Measurements from ENCODE around the gene DDR1.

DDR1 gene

DNA sequence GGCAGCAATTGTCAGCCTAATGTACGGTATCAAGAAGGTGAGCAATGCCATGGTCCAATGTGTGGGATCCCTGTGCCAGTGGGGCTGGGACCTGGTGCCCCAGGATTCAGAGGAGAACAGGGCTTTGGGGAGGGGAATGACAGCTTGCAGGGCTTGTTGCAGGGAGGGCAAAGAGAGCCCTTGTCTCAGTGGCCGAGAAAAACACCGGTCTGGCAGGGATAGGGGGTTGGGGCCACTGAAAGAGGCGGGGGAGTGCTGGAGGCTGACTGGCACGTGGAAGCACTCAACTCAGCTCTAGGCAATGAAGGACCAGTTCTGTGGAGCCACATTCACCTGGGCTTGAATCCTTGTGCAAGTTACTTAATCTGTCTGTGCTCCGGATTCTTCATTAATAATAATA lies 52.9 kb downstream of the DDR1 start:
- no peak overlapping the region for H3K4me3 ChIP-seq
- peaks cover 0 to 1% (median under 1%) of the 10 kb centered on the region in 4 donors for H3K4me1 ChIP-seq
- peaks cover 0 to 36% of the 10 kb centered on the region in 2 donors for H3K27me3 ChIP-seq
- DNase-seq = no peak
- intact Hi-C loops (cut with DNase I; ENCODE audit: low total_unique reads) = no loop called here
- no peak overlapping the region for H3K27ac ChIP-seq
- no peak for TF ChIP-seq CTCF (IDR thresholded peaks at IDR 0.05)
- no peaks in the 10 kb centered on the region for H3K9me3 ChIP-seq
- H3K36me3 ChIP-seq = no peaks in the 10 kb centered on the region

- Histone ChIP-seq H3K4me1 (peaks cover 0 to 11% (median 3%) of the 10 kb centered on the region in 4 donors), H3K9me3 (no peaks in the 10 kb centered on the region), H3K27ac (no peak overlapping the region), H3K36me3 (no peaks in the 10 kb centered on the region), H3K27me3 (peaks cover 0 to 39% of the 10 kb centered on the region in 2 donors), H3K4me3 (no peak overlapping the region)
- TF ChIP-seq CTCF (IDR thresholded peaks at IDR 0.05) = no peak
- DNase-seq = no peak
- intact Hi-C loops (cut with DNase I; ENCODE audit: low total_unique reads) = no loop called here
Measured at GRCh38 chr6:30938730-30939129, 54.4 kb downstream of the DDR1 start.

- intact Hi-C loops (cut with DNase I; ENCODE audit: low total_unique reads) = no loop called here
- no peak for DNase-seq
- Histone ChIP-seq H3K9me3 (no peaks in the 10 kb centered on the region), H3K4me1 (peaks cover 0 to 11% (median 3%) of the 10 kb centered on the region in 4 donors), H3K27ac (no peak overlapping the region), H3K4me3 (no peak overlapping the region), H3K36me3 (no peaks in the 10 kb centered on the region), H3K27me3 (peaks cover 0 to 39% of the 10 kb centered on the region in 2 donors)
- no peak for TF ChIP-seq CTCF (IDR thresholded peaks at IDR 0.05)
Measured at GRCh38 chr6:30939473-30939872, 55.2 kb downstream of the DDR1 start.

DNA sequence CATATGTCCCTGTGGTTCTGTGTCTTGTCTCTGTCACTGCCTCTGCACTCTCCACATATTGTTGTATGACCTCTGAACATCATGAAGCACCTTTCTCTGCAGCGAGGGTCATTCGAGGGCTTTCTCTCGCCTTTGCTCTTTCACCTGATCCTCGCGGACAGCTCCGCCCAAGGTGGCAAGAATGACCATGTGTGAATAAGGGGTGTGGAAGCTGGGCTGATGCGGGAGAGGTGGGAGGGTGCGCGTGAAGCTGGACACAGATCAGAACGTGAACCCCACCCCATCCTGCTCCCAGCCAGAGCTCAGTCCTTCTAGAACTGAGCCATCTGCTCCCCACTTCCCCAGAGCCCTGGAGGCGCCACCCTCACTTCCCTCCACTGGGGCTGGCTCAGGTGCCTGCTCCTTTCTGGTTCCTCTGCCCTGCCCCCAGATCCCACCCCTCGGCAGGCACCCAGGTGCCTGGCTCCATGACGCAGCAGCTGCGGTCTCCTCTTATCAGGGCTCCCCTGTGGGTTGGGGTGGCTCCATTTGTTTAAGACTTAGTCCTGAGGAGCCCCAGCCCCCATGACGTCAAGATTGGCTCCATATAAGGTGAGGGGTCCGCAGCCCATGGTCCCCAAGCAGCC lies 56.2 kb downstream of the DDR1 start, which contains the start of gene MUCL3:
TSS of gene MUCL3 (plus strand) at position 613 of the 626 bp plus-strand sequence. CDS start 27 bp downstream, outside the sequence.
- H3K9me3 ChIP-seq = no peaks in the 10 kb centered on the region
- no peak within 1 kb of the TSS for H3K27ac ChIP-seq
- H3K4me1 ChIP-seq = peaks cover 0 to 11% (median 3%) of the 10 kb centered on the region in 4 donors
- no peak for DNase-seq
- no peak for TF ChIP-seq CTCF (IDR thresholded peaks at IDR 0.05)
- H3K36me3 ChIP-seq = no peaks in the 10 kb centered on the region
- intact Hi-C loops (cut with DNase I; ENCODE audit: low total_unique reads) = no loop called here
- peaks cover 0 to 42% of the 10 kb centered on the region in 2 donors for H3K27me3 ChIP-seq
- no peak within 1 kb of the TSS for H3K4me3 ChIP-seq

GRCh38 chr6:30942338-30943060 lies 58.2 kb downstream of the DDR1 start:
- no peaks in the 10 kb centered on the region for H3K36me3 ChIP-seq
- no peak overlapping the region for H3K4me3 ChIP-seq
- intact Hi-C loops (cut with DNase I; ENCODE audit: low total_unique reads) = no loop called here
- peak in 1 of 2 donors; percentile 52 for DNase-seq
- H3K27ac ChIP-seq = no peak overlapping the region
- peak in 1 of 2 experiments; percentile 17 for TF ChIP-seq CTCF (IDR thresholded peaks at IDR 0.05)
- peaks cover 0 to 38% of the 10 kb centered on the region in 2 donors for H3K27me3 ChIP-seq
- no peaks in the 10 kb centered on the region for H3K9me3 ChIP-seq
- H3K4me1 ChIP-seq = peaks cover 0 to 11% (median 3%) of the 10 kb centered on the region in 4 donors

Data from tibial artery (tissue), 4 donors.